OCI-LY3 (cell line): Measurements from ENCODE around the gene MYH9.

Experiments used
- H2AFZ ChIP-seq: fragments of 200-600, 300-600 bp; shearing (Covaris generic); 2 replicates; pipeline ENCODE4 v1.6.0; 2014; ENCODE audit warnings: antibody characterized with exemption, low read depth, low read length
- H3K27ac ChIP-seq: fragments of 200-600, 300-600 bp; sonication (generic); 2 replicates; pipeline ENCODE4 v1.5.1; 2014; ENCODE audit warnings: mild to moderate bottlenecking, low read length, moderate library complexity, mixed read lengths
- H3K27me3 ChIP-seq: fragments of 200-600, 300-600 bp; sonication (generic); 2 replicates; pipeline ENCODE4 v1.6.1; 2014; ENCODE audit warnings: low read depth, low read length, mixed read lengths
- H3K36me3 ChIP-seq: fragments of 200-600, 300-600 bp; sonication (generic); replicated peaks from 2 replicates; pipeline ENCODE3; 2014; ENCODE audit warnings: low read depth, low read length, mixed read lengths
- H3K4me1 ChIP-seq: fragments of 300-600, 200-600 bp; sonication (generic); 2 replicates; pipeline ENCODE4 v1.6.1; 2014; ENCODE audit warnings: low read length, mixed read lengths
- H3K4me2 ChIP-seq: fragments of 200-600, 300-600 bp; sonication (generic); 2 replicates; pipeline ENCODE4 v1.6.1; 2014; ENCODE audit warnings: low read length, mixed read lengths
- H3K4me3 ChIP-seq: fragments of 300-600, 200-600 bp; sonication (generic); 2 replicates; pipeline ENCODE4 v1.5.1; 2014; ENCODE audit warnings: antibody characterized with exemption, mild to moderate bottlenecking, low read length, moderate library complexity
- H3K79me2 ChIP-seq: fragments of 300-600, 200-600 bp; shearing (Covaris generic); 2 replicates; pipeline ENCODE4 v1.6.1; 2014; ENCODE audit warnings: mild to moderate bottlenecking, low read length, mixed read lengths
- H3K9ac ChIP-seq: fragments of 300-600, 200-600 bp; shearing (Covaris generic); 2 replicates; pipeline ENCODE4 v1.6.0; 2014; ENCODE audit warnings: mild to moderate bottlenecking, low read length, moderate library complexity
- H3K9me3 ChIP-seq: fragments of 200-600, 300-600 bp; shearing (Covaris generic); 2 replicates; pipeline ENCODE4 v1.6.1; 2014; ENCODE audit warnings: low read length, mixed read lengths; ENCODE audit not compliant: insufficient read depth
- H4K20me1 ChIP-seq: fragments of 200-600, 300-600 bp; sonication (generic); 2 replicates; pipeline ENCODE4 v1.6.1; 2016; ENCODE audit warnings: low read length, mixed read lengths; ENCODE audit not compliant: insufficient read depth
- CTCF ChIP-seq: fragments of 200-600, 300-600 bp; sonication (generic); IDR thresholded peaks from 2 replicates; pipeline ENCODE4 v1.5.1; 2014; ENCODE audit warnings: antibody characterized with exemption, low read length, low read depth
- EZH2phosphoT487 ChIP-seq: fragments of 200-600 bp; shearing (Covaris generic); IDR thresholded peaks from 2 replicates; pipeline ENCODE4 v1.6.1; 2018; ENCODE audit warnings: antibody characterized with exemption, mixed run types, low read depth

MYH9 gene

GRCh38 chr22:36249160-36249559 lies 138.6 kb downstream of the MYH9 start:
- H3K79me2 ChIP-seq: peaks cover 27% of the 10 kb centered on the region
- no peak overlapping the region for H2AFZ ChIP-seq
- H3K9ac ChIP-seq: peak overlapping the region; percentile 66
- no peaks in the 10 kb centered on the region for H4K20me1 ChIP-seq
- peaks cover 34% of the 10 kb centered on the region for H3K36me3 ChIP-seq
- no peak overlapping the region for H3K4me3 ChIP-seq
- H3K4me1 ChIP-seq: peaks cover 64% of the 10 kb centered on the region
- no peak for TF ChIP-seq EZH2phosphoT487
- TF ChIP-seq CTCF: no peak
- H3K4me2 ChIP-seq: peak overlapping the region; percentile 52
- H3K9me3 ChIP-seq: peaks cover 25% of the 10 kb centered on the region
- no peaks in the 10 kb centered on the region for H3K27me3 ChIP-seq
- peak overlapping the region; percentile 94 for H3K27ac ChIP-seq

DNA sequence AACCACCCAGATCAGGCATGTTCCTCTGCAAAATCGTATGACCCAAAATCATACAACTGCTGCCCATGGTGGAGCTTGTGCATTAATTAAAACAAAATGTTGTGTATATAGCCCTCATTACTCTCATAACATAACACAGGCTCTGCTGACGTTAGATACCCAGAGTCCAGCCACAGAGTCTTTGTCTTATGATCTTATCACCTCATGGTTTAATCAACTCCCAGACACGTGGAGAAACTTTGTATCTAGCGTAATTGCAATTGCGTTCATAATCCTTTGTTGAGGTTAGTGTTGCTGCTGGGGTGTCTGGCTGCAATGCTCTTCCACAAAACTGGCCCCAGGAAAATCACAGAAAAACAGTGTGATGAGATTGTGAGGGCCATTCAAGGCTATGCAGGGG lies 139.8 kb downstream of the MYH9 start:
- Histone ChIP-seq H3K4me1 (peaks cover 54% of the 10 kb centered on the region), H2AFZ (no peak overlapping the region)

DNA sequence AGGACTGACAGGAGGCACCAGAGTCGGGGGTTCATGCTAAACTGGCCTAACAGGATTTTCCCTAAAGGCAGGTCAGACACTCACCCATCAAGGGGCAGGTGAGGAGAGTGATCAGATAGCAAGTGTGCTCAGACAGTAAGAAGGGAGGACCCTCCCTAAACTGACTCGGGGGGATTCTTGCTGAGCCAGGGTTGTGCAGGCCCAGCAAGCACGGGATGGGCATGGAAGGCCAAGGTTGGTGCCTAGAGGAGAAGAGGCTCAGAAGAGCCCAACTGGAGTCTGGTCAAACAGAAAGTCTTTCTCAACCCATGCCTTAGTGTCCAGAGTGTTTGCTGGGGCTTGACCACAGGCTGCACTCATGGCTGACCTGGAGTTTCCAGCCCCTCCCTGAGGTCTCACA lies 141.0 kb downstream of the MYH9 start:
- Histone ChIP-seq H3K4me2 (no peak overlapping the region), H3K9me3 (peaks cover 38% of the 10 kb centered on the region), H3K4me1 (peaks cover 44% of the 10 kb centered on the region), H3K27ac (no peak overlapping the region), H4K20me1 (no peaks in the 10 kb centered on the region), H3K9ac (no peak overlapping the region), H3K4me3 (no peak overlapping the region), H3K36me3 (peaks cover 39% of the 10 kb centered on the region), H2AFZ (no peak overlapping the region), H3K79me2 (peaks cover 3% of the 10 kb centered on the region), H3K27me3 (no peaks in the 10 kb centered on the region)
- TF ChIP-seq CTCF: no peak
- TF ChIP-seq EZH2phosphoT487: no peak

More for the DNA sequence above, 139.8 kb downstream of the MYH9 start:
- peaks cover 15% of the 10 kb centered on the region for H3K79me2 ChIP-seq
- H3K27me3 ChIP-seq: no peaks in the 10 kb centered on the region
- no peak for TF ChIP-seq EZH2phosphoT487
- no peak for TF ChIP-seq CTCF
- peaks cover 35% of the 10 kb centered on the region for H3K36me3 ChIP-seq
- peaks cover 30% of the 10 kb centered on the region for H3K9me3 ChIP-seq
- no peak overlapping the region for H3K9ac ChIP-seq
- no peak overlapping the region for H3K4me3 ChIP-seq
- no peak overlapping the region for H3K27ac ChIP-seq
- H3K4me2 ChIP-seq: no peak overlapping the region
- no peaks in the 10 kb centered on the region for H4K20me1 ChIP-seq

DNA sequence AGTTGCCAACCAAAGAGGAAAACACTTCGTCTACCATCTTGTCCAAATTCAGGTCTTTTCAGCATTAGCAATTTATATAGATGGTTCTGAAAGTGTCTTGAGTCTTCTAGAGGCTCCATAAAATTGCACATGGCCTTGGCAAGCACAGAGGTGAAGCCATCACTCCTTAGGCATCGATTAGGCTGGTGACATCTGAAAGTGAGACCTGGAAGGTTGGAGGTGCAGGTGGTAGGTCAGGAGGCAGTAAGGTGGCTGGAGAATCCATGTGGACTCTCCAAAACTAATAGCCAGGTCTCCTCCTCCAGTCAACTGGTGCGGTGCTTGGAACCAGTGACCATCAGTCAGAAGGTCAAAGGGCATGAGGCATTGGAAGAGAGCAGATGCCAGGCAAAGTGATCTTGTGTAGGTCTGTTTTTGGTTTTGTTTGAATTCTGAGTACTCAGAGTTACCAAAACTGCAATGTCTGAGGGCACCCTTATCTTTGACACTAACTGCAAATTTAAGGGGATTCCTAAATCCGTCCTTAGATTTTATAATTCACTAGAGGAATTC lies 141.9 kb downstream of the MYH9 start:
- H3K27ac ChIP-seq: no peak overlapping the region
- no peak overlapping the region for H3K4me3 ChIP-seq
- H4K20me1 ChIP-seq: no peaks in the 10 kb centered on the region
- no peak overlapping the region for H3K9ac ChIP-seq
- no peak overlapping the region for H3K4me2 ChIP-seq
- no peaks in the 10 kb centered on the region for H3K27me3 ChIP-seq
- peaks cover 39% of the 10 kb centered on the region for H3K36me3 ChIP-seq
- no peak for TF ChIP-seq CTCF
- no peak for TF ChIP-seq EZH2phosphoT487
- H3K9me3 ChIP-seq: peaks cover 38% of the 10 kb centered on the region
- H3K79me2 ChIP-seq: no peaks in the 10 kb centered on the region
- peaks cover 37% of the 10 kb centered on the region for H3K4me1 ChIP-seq
- H2AFZ ChIP-seq: no peak overlapping the region
